Activated CD4-positive, alpha-beta T cell treated with anti-CD3 and anti-CD28 coated beads for 48 hours (primary cell): ENCODE results near the gene DENND1B.
"Not testable (repeated sequence)": the region's sequence is repeated elsewhere in the genome, so short reads cannot be mapped to it uniquely, and the experiment has no call there.

Source experiments
- DNase-seq: peaks from one replicate; pipeline ENCODE4 v3.0.0-alpha.2; 2020

DENND1B gene

DNA sequence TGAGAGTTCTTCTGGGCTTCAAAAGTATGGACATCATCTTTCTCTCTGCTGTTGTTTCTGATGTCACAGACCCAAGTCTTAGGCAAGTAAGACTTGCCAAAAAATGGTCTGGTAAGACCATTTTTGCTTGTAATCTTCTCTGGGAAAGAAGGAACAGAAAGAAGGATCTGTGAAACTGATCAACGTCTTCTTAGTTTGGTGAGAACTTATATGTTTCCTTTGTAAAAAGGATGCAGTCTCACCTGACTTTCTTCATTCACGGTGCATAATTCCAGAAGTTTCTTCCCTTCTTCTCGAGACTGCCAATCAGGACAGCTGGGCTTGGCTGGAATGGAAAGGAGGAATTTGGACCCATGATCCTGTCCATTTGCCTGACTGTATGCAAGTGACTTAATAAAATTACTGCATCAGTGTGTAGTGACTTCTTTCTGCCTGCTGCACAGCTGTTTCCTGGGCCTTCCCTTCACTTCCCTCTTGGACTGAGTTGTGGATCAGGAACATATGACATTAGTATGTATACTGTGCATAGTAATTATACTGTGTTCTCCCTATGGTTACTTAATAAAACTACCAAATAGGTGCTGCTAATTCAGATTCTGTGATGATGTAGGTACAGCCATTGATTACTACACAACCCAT lies 7.6 kb upstream of the DENND1B start:
- DNase-seq = no peak

DNA sequence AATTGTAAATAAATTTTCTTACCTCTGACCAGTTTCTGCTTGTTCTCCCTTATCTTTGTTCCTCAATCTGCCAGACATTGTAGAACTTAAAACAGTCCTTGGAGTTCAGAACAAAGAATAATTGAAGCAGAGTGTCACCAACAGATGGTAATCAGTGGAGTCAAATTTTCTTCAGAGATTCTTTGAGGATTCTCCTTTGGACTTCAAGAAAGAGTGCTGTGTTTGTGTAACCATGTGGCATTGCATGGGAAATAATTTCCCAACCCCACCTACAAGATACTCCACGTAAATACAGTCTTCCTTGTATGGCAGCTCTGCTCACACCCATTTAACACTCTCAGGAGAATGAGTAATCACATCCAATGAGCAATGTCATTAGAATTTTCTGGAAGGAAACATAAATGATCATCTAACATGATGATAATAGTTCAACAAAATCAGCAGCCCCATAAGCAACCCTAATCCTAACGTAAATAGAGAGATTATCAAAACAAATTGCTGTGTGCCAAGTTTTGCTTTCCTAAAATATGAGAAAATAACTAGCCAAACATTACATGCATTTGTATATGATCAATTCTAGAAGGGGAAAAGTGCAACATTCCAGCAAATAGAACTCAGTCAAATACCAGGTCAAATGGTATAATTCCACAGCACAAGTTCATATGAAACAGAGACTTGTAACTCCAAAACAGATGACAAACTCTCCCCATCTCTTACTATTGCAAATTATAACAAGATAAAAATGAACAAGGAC lies 6.9 kb upstream of the DENND1B start:
- no peak for DNase-seq

DNA sequence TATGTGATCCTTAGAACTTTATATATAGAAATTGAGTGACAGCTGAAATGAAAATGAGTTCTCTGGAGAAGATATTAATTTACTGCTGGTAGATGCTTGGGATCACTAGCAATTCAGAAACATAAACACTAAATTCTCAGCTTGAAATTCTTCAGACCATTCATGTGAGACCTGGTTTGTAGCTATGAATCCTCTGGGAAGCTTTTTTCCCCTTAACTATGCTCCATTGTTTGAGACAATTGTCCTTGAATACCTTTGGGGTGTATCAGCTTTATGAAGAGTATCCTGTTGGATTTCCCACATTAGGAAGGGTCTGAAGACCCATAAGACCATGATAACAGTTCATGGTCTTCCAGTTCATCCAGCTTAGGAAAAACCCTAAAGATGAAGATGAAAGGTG lies 4.6 kb upstream of the DENND1B start:
- no peak for DNase-seq

DNA sequence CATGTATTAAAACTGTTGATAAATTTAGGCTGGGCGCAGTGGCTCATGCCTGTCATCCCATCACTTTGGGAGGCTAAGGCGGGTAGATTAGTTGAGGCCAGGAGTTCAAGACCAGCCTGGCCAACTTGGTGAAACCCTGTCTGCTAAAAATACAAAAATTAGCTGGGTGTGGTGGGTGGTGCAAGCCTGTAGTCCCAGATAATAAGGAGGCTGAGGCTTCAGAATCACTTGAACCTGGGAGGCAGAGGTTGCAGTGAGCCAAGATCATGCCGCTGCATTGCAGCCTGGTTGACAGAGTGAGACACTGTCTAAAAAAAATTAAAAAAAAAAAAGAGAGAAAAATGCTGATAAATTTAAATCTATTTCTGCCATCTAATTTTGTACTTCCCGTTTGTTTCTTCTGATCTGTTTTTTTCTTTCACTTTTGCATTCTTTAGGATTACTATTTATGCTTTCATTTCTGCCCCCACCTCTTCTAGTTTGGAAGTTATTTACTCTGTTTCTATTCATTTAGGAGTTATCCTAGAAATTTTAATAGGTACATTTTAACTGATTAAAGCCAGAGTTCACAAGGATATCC lies 3.2 kb upstream of the DENND1B start:
- no peak for DNase-seq

DNA sequence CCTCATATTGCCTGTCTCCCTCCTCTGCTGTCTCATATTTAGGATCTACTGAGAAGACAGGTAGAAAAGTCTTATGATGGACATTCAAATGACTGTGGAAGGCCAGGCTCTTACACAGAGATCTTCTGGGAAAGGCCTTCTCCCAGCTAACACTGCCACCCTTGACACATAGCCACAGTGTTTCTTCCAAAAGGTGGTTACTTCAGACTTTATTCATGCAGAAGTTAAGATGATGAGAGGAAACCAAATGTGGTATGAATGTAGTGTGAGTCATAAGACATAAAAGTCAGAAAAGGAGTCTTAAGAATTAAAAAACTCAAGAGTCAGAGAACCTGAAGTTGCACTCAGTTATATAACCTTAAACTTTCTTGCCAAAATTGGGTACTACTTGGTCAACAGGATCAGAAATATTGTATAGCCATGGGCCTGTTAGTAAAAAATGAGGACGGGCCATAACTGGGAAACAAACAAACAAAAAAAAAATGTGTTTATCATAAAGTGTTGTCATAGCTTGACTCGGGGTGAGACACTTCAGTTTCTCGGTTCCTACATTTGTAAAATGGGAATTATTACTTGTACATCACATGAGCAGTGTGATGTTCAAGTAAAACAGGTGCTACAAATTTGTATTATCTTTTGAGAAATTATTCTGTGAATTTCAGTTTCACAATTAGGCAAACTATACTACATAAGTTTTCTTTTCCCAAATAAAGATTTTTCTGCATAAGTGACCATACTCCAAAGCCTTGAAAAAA lies 1.2 kb upstream of the DENND1B start:
- DNase-seq = peak; percentile 45

DNA sequence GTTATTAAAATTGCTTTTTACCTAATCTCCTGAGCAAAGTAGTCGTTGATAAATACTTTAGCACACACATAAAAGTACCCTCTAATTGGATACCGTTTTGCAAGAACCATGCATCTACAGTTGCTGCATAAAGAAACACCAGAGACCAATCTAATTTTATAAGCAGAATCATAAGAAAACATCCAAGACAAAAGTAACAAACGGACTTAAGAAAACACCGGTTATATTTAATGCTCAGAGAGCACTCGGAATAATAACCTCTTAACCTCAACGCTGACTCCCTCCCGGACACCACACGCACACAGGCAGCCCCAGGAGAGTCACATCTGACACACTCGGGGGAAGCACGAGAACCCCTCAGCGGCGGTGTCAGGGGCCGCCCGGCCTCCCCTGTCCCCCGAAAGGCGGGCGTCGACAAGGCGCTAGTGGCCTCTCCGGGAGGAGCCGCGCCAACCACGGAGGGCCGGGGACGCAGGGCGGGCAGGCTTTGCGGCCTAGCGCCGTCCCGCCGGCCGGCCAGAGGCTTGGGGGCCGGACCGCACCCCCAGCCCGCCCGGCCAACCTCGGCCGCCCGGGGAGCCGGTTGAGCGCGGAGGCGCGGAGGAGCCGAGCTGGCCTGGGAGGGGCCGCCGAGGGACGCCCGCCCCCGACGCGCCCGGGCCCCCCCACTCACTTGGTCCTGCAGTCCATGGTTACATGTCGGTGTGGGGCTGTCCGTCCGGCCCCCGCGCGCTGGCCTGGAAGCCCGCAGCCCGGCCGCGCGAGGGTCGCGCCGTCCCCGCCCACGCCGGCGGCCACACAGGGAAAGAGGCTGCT lies 606 bp downstream of the DENND1B start:
- peak; percentile 66 for DNase-seq

DNA sequence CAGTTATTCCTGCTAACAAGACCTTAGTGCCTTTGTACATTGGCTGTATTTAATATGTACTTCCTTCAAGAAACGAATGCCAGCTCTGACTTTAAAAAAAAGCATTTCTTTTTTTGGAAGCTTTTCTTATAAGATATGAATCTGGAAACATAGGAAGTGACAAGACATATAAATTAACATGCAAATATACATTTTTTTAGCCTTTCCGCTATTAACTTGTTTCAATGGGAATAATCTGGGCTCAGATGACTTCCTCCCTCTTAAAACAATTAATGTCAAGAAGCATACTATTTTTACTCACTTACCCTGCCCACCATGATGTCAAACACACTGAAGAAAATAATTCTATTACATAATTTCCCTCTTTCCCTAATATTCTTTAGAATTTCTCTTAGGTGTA lies 1.4 kb downstream of the DENND1B start:
- no peak for DNase-seq

DNA sequence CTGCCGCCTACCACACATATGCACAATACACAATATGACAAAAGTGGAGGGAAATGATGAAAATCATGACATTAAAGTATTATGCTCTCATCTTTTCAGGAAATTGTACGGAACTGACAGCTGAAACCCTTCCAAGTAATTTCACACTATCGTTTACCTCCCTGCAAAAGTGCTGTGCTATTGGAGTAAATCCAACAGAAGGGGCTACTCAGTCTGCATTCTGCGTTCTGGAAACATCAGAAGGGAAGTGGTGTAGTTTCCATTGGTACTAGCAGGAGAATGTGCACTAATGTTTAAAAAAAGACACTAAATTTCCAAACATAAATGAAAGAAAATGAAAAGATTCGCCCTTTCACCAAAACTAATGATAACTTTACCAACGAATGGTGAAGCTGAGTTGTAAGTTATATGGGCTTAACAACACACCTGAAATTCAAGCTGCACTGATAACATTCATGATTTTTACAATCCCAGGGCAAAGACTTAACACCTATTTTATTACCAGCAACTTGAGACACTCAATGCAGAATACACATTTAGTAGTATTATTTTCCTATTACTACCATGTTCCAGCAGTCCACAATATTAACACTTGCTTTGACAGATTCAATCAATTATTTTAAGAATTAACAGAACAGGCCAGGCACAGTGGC lies 3.2 kb downstream of the DENND1B start:
- DNase-seq = no peak

DNA sequence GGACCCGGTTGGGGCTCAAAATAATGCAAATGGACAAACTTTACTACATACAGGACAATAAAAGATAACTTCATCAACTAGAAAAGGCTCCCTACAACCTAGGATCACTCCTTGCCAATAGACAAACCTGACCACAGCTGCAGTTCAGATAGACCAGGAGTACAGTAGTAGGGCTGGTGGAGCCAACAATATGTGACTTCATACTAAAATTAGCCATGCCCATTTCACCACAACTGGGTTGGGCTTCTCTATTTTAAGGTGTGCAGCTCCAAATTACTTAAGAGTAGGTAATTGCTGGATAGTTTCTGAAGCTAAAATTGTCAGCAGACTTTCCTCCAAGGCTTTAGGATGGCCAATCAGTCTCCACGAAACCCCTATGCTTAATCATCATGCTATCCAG lies 3.9 kb downstream of the DENND1B start:
- DNase-seq = no peak

DNA sequence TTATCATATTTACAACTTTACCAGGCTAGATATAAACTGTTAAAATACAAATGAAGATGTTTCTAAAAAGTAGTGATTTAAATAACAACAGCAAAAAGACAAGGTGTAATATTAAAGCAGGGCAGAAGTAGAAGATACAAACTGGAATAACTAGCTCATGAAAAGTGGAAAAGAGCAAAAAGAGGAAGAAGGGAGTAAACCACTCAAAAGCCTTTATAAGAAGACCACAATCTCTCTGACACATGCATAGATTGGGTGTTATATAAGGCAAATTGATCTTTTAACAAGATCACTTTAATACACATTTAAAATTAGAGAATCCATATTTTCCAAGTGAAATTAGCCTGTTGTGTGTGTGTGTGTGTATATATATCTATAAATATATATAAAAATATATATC lies 5.0 kb downstream of the DENND1B start:
- no peak for DNase-seq

DNA sequence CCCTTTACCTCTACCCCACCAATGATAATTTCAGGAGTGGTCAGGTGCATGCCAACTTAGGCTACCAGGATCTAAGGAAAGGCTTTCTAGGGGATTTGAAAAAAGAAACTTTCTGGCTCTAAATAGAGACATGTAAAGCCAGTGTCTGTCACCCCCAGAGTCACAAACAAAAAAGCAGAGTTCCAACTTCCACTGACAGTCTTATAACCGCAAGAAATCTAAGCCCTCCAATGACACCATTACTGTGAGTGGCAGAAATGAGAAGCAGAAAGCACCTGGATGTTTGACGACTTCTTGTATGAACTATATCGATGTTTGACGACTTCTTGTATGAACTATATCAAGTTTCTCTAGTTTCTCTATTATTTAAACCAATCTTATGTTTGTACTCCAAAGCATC lies 6.0 kb downstream of the DENND1B start:
- DNase-seq = no peak

DNA sequence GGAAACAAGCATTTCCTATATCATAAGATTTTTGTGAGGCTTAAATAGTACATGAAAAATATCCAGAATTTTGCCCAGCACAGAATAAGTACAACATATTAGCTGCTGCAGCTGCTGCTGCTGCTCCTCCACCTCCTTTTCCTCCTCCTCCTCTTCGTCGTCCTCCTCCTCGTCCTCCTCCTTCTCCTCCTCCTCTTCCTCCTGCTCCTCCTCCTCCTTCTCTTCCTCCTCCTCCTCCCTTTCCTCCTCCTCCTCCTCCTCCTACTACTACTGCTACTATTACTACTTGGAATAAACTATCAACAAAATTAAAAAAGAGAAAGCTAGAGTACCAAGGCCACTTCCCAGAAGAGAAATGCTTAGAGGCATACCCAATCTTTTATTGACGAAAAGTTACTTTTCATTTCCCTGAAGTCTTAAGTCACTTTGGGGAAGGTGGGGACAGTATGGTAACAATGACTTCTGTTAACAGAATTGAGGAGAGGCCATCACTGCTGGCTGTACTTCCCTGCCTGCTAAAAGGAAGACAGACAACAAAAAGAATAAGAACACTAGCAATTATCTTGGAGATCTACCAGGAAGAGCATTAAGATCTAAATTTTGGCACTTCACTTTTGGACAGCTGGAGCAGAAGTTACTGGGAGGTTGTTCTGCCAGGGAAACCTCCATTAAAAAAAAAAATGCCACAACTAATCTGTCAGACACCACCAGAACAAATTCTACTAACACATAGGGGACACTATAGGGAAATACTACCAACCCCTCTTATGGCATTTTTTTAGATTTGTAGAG lies 7.1 kb downstream of the DENND1B start:
- DNase-seq = no peak

DNA sequence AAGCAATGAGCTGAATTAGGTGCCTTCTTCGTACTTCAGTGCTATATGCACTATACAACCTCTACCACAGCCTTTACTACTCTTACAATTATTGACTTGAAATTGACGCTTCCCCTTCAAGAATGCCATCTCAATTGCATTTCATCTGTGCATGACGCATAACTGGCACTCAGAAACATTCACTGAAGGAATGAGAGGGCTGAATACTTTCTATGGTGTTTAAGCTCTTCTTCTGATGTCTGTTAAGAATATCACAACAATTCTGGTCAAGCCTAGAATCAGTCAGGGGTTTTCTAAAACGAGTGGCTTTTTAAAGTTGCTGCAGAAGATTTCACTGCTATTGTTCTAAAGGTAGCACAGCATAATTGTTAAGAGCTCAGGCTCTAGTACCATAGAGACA lies 11.5 kb downstream of the DENND1B start:
- no peak for DNase-seq

DNA sequence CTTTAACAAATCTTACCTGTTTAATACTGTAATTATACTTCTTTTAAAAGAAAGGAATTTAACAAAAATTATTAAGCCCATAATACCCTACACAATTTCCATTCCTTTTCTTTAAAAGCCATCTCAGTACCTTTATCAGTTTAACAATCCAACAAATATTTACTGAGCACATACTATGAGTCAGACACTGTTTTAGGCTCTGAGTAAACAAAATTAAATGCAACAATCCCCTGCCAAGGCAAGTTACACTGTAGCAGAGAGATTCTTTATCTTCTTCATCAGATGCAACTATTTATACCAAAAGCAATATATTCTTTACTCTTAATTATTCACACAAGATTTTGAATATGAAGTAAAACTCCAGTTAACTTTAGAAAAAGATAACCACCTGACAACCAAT lies 12.0 kb downstream of the DENND1B start:
- no peak for DNase-seq

DNA sequence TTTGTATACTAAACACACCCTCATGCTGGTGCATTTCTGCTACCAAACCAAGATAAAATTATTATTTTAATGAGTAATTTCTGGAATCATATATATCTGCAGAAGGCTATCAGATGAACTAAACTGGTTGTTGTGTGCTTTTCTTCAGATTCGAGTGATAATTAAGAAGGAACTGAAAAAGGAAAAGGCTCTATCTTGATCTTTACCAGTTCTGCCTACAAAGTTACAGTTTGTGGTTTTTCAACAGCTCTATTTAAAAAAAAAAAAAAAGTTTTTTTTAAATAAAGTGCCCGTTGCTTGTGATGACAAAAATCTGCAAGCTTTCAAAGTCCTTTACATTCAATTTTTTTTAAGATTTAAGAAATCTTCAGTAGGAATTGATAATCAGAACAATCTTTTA lies 13.6 kb downstream of the DENND1B start:
- DNase-seq = no peak

DNA sequence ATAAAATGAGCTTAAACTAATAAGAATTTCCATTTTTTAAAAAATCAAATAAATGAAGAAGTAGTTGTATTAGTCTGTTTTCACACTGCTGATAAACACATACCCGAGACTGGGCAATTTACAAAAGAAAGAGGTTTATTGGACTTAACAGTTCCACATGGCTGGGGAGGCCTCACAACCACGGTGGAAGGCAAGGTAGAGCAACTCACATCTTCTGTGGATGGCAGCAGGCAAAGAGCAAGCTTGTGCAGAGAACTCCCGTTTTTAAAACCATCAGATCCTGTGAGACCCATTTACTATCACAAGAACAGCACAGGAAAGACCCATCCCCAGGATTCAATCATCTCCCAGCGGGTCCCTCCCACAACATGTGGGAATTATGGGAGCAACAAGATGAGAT lies 19.7 kb downstream of the DENND1B start:
- not testable (repeated sequence) for DNase-seq

DNA sequence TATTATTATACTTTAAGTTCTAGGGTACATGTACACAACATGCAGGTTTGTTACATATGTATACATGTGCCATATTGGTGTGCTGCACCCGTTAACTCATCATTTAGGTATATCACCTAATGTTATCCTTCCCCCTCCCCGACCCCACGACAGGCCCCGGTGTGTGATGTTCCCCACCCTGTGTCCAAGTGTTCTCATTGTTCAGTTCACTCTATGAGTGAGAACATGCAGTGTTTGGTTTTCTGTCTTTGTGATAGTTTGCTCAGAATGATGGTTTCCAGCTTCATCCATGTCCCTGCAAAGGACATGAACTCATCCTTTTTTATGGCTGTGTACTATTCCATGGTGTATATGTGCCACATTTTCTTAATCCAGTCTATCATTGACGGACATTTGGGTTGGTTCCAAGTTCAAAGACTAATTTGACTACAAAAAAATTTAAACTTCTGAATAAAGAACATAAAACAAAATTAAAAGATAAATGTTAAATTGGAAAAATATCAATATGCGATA lies 22.6 kb downstream of the DENND1B start:
- DNase-seq = not testable (repeated sequence)

DNA sequence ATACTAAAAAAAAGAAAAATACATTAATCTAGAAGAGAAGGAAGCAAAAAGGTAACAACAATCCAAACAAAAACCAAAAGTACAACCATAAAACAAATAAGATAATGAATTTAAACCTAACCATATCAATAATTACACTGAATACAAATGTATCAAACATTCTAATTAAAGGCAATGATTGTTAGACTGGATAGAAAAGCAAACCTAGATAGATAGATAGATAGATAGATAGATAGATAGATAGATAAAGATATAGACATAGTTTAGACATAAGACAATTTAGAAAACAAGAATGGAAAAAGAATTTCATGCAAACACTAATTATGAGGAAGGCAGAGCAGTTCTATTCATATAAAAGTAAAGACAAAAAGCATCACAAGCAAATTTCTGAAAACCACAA lies 24.9 kb downstream of the DENND1B start:
- no peak for DNase-seq

DNA sequence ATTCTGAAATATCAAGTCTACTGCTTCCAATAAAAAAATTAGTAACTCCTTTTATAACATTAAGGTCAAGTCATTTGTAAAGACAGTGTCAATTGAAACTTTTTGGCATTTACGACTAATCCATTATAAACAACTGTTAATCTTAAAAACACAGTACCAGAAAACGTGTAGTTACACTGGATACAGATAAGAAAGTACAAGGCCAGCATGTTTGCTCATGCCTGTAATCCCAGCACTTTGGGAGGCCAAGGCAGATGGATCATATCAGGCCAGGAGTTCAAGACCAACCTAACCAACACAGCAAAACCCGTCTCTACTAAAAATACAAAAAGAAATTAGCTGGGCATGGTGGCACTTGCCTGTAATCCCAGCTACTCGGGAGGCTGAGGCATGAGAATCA lies 29.4 kb downstream of the DENND1B start:
- DNase-seq = no peak

DNA sequence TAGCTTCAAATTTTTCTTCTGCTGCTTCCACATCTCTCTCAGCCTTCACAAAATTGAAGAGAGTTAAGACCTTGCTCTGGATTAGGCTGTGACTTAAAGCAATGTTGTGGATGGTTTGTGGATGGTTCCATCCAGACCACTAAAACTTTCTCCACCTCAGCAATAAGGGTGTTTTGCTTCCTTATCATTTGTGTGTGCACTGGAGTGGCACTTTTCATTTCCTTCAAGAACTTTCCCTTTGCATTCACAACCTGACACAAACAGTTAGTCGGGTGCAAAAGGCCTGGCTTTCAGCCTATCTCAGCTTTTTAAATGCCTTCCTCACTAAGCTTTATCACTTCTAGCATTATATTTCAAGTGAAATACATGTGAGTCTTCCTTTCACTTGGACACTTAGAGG lies 30.3 kb downstream of the DENND1B start:
- DNase-seq = no peak

DNA sequence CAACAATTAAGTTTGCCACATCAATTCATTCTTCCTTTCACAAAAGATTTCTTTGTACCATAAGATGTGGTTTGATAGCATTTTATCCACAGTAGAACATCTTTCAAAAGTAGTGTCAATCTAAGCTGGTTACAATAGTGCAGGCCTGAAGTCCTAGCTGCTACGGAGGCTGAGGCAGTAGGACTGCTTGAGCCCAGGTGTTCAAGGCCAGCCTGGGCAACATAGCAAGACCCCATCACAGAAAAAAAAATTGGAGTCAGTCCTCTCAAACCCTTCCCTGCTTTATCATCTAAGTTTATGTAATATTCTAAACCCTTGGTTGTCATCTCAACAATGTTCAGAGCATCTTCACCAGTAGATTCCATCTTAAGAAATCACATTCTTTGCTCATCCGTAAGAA lies 31.7 kb downstream of the DENND1B start:
- no peak for DNase-seq
